Measurements from ENCODE around the gene PBX3. TPM values are rescaled to one million over a fixed set of nuclear protein-coding genes. Genes with fewer than 3 reads are reported as not detected.

The PBX3 gene
- total RNA-seq (ENCODE audit: unreplicated experiment) = 37.6 TPM
- long read RNA-seq, partial matches to known transcripts = 6 of 18 reads
- long read RNA-seq, other reads (novel, unspliced or antisense) = 2 of 18 reads

- no peak for TF ChIP-seq CTCF (IDR thresholded peaks at IDR 0.05; ENCODE audit: unreplicated experiment)
- DNase-seq (ENCODE audit: low spot score) = peak; percentile 59
- no peaks in the 10 kb centered on the region for H3K36me3 Mint-ChIP-seq (ENCODE audit: low read depth, unreplicated experiment)
- H3K4me1 Mint-ChIP-seq (ENCODE audit: unreplicated experiment) = peaks cover 8% of the 10 kb centered on the region
- H3K27me3 Mint-ChIP-seq (ENCODE audit: unreplicated experiment) = peaks cover 4% of the 10 kb centered on the region
- H3K4me3 Mint-ChIP-seq (ENCODE audit: unreplicated experiment) = peak within 1 kb of the TSS; percentile 98
- H3K9me3 Mint-ChIP-seq (ENCODE audit: unreplicated experiment) = no peaks in the 10 kb centered on the region
- peak within 1 kb of the TSS; percentile 85 for H3K27ac Mint-ChIP-seq (ENCODE audit: unreplicated experiment)
These were observed at the start of gene PBX3 for GRCh38 chr9:125747053-125747764. Gene PBX3, plus strand, starts transcription at chr9:125747373.

- Mint-ChIP-seq H3K27me3 (ENCODE audit: unreplicated experiment) (no peaks in the 10 kb centered on the region), H3K9me3 (ENCODE audit: unreplicated experiment) (no peaks in the 10 kb centered on the region), H3K4me1 (ENCODE audit: unreplicated experiment) (peaks cover 8% of the 10 kb centered on the region), H3K27ac (ENCODE audit: unreplicated experiment) (no peak overlapping the region), H3K36me3 (ENCODE audit: low read depth, unreplicated experiment) (no peaks in the 10 kb centered on the region), H3K4me3 (ENCODE audit: unreplicated experiment) (no peak overlapping the region)
- no peak for DNase-seq (ENCODE audit: low spot score)
- TF ChIP-seq CTCF (IDR thresholded peaks at IDR 0.05; ENCODE audit: unreplicated experiment) = no peak
These were observed 47.3 kb upstream of the PBX3 start for GRCh38 chr9:125699870-125700269.

GRCh38 chr9:125700791-125701190 lies 46.4 kb upstream of the PBX3 start:
- no peaks in the 10 kb centered on the region for H3K9me3 Mint-ChIP-seq (ENCODE audit: unreplicated experiment)
- no peak overlapping the region for H3K27ac Mint-ChIP-seq (ENCODE audit: unreplicated experiment)
- no peaks in the 10 kb centered on the region for H3K27me3 Mint-ChIP-seq (ENCODE audit: unreplicated experiment)
- no peak overlapping the region for H3K4me3 Mint-ChIP-seq (ENCODE audit: unreplicated experiment)
- TF ChIP-seq CTCF (IDR thresholded peaks at IDR 0.05; ENCODE audit: unreplicated experiment) = no peak
- peaks cover 3% of the 10 kb centered on the region for H3K36me3 Mint-ChIP-seq (ENCODE audit: low read depth, unreplicated experiment)
- no peak for DNase-seq (ENCODE audit: low spot score)
- H3K4me1 Mint-ChIP-seq (ENCODE audit: unreplicated experiment) = peaks cover 11% of the 10 kb centered on the region

GRCh38 chr9:125701351-125701750 lies 45.8 kb upstream of the PBX3 start:
- DNase-seq (ENCODE audit: low spot score) = no peak
- Mint-ChIP-seq H3K27ac (ENCODE audit: unreplicated experiment) (no peak overlapping the region), H3K4me1 (ENCODE audit: unreplicated experiment) (peaks cover 15% of the 10 kb centered on the region)

More at GRCh38 chr9:125701351-125701750, 45.8 kb upstream of the PBX3 start:
- H3K4me3 Mint-ChIP-seq (ENCODE audit: unreplicated experiment) = no peak overlapping the region
- no peaks in the 10 kb centered on the region for H3K27me3 Mint-ChIP-seq (ENCODE audit: unreplicated experiment)
- H3K9me3 Mint-ChIP-seq (ENCODE audit: unreplicated experiment) = no peaks in the 10 kb centered on the region
- H3K36me3 Mint-ChIP-seq (ENCODE audit: low read depth, unreplicated experiment) = peaks cover 3% of the 10 kb centered on the region
- TF ChIP-seq CTCF (IDR thresholded peaks at IDR 0.05; ENCODE audit: unreplicated experiment) = no peak

All from endothelial cell (in vitro differentiated cells).